Activated CD8-positive, alpha-beta memory T cell treated with anti-CD3 and anti-CD28 coated beads for 48 hours (primary cell): ENCODE measurements around the gene OSBPL10.
"Not testable (repeated sequence)": the region's sequence is repeated elsewhere in the genome, so short reads cannot be mapped to it uniquely, and the experiment has no call there.

ENCODE experiments used
- DNase-seq, 3 experiments: peaks; one replicate each; pipeline ENCODE4 v3.0.0-alpha.2; 2020; ENCODE audit warnings: low read depth in 2 of 3, low spot score in 2 of 3

The OSBPL10 gene

DNA sequence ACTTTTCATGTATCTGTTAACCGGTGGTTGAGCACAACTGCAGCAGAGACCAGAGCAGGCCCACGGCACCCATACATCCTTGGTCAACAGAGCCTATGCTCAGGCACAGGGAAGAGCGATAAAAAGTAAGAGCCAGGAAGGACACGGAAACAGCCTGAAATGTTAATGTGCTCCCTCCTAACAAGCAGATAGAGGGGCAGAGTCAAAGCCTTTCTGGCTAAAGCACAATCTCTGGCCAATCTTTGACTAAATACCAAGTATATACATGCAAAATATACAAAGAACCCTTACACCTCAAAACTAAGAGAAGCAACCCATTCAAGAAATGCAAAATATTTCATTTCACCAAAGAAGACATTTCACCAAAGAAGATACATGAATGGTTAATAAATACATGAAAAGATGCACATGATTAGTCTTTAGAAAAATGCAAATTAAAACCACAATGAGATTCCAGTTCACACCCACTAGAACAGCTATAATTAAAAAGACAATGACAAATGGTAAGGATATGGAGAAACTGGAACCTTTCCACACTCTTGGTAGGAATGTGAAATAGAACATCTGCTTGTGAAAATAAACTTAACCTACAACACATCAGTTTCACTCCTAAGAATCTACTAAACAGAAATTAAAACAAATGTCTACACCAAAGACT lies 88.0 kb downstream of the OSBPL10 start:
- DNase-seq = no peak

DNA sequence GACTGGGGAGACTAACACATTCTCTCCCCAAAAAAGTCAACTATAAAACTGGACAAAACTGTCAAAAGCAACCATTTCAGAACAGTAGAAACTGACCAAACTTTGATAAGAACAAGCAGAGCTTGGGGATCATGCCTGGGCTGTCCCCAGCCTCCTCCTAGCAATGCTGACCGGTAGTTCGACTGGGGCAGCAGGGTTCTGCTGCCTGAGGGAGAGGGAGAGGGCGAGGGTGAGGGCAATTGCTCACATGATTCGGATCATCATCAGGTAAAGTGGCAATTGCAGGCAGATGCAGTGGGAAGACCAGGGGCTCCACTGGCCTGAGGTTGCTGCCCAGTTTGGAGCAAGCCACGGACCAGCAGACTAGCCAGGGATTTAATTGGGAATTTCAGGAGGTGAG lies 88.6 kb downstream of the OSBPL10 start:
- no peak for DNase-seq

DNA sequence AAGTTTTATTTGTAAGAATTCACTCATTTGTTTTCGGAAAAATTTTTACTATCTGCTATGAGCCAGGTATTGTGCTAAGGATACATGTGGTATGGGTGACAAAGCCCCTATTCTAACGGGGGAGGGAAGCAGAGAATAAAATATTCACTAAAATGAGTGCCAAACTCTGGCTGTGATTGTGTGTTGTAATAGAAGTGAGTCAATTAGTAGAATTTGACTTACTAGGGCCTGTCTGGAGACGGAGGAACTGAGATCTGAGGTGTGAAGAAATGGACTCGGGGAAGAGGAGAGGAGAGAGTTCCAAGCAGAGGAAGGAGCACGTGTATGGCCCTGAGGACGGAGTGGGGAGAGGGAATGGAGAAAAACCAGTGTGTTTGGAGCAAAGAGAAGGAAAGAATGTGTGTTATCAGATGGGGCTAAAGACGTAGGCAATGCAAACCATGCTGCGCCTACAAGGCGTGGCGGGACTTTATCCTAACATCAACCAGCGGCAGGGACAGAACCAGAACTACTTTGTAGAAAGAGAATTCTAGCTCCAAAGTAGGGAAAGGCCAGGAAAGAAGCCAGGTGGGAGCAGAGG lies 89.1 kb downstream of the OSBPL10 start:
- DNase-seq = no peak

DNA sequence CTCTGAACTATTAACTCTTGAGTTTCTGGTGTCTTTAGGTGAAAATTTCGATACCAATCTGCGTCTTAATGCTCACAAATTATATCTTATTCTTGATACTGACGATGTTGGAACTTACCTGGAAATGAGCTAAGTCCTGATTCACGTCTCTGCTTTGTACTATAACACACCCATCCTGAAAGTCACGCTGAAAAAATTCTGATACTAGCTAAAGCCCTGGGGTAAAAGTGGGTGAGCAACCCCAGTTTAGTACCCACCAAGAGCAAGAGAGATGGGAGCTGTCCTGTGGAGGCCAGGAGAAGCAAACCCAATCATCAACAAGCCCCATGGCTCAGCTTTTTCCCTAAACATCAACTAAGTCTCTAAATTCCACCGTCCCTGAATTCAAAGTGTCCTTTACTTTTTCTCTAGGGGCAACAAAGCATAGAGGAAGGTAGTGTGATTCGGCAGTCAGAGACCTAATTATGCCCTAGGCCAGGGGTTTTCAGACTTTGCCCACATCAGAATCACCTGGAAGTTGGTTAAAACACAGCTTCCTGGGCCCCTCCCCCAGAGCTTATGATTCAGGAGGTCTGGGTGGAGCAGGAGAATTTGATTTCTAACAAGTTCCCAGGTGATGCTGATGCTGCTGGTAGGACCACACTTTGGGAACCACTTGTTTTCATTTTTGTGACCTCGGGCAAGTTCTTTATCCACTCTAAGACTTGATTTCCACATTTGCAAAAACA lies 90.2 kb downstream of the OSBPL10 start:
- no peak for DNase-seq

DNA sequence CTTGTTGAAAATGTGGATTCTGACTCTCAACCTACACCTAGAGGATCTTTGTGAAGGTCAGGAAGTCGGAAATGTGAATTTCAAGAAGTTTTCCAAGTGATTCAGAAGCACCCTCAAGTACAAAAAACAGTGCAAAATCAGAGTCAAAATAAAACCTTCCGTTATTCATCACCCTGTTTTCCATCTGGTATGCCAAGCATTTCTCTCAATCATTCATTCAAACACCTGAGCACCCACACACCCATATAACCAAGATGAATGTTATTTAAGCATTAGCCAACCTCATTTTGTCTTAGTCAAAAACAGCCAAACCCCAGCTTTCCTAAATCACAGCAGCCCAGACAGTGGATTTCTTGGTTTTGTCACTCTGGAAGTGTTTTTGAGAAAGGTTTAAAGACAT lies 91.1 kb downstream of the OSBPL10 start:
- DNase-seq = no peak

DNA sequence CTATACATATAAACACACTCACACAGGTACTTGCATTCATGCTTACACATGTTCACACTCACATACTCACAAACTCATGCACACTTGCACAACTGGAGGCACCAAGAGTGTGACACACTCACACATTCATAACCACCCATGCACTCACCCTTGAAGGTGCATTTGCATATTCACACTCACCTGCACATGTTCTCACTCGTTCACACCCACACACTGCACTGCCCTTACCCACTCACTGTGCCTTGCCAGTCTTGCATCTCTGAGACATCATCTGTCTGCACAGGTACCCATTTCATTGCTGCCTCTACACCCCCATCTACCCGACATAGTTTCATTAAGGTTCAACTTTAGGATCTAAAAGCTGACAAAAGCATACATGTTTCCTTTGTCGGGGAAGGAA lies 95.8 kb downstream of the OSBPL10 start:
- no peak for DNase-seq

DNA sequence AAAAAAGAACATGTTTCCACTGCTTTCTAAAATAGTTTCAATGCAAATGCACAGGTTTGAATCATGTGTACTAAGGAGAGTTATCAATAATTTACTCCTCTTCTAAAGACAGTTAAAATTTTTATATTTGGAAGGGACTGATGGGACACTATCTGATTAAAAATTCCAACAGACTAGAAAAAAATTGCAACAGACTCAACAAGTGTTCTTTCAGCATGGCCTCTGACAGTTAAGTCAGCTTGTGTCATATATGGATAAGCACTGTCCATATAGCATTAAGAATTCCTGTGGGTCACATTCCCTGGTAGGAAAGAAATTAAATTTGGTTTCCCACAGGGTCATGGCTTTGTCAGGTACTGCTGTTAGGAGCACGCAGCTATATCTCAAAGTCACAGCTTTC lies 96.8 kb downstream of the OSBPL10 start:
- DNase-seq = no peak

DNA sequence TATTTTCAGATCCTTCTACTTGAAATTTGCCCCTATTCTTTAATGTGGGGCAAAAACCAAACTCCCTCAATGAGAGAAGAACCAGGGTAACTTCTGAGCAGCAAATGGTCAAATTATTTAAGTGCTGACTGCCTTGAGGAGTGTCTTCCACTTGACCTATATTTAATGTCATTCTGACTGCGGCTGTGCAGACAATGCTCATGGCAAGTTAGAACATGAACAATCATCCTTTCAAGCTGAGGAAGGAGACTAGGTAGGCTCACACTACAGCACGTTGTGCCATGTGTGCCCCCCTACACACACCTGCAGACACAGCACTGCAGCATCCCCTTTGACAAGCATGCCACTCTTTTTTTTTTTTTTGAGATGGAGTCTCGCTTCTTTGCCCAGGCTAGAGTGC lies 98.2 kb downstream of the OSBPL10 start:
- no peak for DNase-seq

DNA sequence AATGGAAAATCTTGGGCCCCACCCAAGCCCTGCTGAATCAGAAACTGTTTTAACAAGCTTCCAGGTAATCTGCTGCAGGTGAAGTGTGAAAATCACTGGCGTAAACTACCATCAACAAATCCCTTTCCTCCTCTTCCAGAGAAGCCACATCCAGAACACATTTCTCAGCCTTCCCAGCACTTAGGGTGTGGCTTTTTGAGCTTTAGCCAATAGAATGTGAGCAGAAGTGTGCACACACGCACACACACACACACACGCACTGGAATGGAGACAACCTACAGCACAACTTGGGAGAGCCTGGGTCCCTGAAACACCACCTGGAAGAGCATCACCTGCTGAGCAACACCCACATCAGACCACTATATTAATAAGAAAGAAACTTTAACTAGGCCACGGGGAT lies 98.6 kb downstream of the OSBPL10 start:
- no peak for DNase-seq

DNA sequence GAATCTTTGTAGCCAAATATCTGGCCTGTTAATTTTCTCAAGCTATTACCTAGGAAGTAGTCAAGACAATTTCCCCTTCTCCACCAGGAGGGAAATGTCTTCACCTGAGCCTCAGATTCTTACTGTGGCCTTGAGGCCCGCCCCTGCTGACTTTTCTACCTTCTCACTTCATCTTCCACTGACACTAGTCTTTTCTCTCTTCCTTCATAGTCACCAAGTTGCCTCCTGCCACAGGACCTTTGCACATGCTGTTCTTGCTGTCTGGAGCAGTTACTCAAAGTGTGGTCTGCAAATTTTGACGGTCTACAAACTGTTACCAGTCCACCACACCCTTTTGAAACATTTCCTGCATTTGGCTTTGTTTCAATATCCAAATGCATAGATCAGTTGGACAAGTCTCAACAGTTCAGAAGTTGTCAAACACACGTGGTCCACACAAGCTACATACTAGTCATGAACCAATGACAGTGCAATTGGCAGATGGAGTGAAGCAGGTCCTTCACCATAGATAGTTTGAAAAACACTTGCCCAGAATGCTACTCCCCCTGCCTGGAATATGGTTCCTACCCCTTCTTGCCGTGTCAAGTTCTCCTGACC lies 100.5 kb downstream of the OSBPL10 start:
- no peak for DNase-seq

DNA sequence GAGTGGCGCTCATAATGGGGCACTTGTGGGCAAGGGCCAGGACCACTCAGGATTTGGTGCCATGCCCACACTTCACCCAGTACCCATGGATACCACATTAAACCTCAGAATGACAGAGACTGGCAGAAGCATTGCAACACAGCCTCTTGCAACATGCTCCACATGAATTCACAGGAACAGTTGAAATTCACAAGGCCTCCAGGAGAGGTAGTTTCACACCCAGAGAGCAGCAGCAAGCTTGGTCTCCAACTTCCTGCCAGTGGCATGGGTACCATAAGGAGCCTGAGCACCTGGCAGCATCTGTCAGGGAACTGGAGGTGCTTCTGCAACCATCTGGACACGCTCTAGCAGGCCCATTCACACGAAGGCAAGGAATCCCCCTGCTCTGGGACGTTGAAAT lies 101.0 kb downstream of the OSBPL10 start:
- DNase-seq = no peak

DNA sequence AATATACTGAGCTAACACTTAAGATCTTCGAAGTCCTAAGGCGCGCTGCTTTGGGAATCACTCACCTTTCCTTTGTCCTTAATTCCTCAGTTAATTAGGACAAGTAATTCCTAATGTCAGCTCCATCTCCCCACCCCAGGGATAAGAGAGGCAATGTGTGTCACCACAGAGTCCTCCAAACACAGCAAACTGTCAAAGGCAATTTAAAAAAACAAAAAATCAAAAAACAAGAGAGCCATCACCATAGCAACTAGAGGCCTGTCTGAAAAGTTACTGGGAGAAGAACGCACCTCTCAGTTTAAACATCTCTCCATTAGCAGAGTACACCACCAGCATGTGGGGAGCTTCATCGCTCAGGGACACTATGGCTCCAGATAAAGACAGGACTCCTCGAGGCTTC lies 101.7 kb downstream of the OSBPL10 start:
- DNase-seq = no peak

DNA sequence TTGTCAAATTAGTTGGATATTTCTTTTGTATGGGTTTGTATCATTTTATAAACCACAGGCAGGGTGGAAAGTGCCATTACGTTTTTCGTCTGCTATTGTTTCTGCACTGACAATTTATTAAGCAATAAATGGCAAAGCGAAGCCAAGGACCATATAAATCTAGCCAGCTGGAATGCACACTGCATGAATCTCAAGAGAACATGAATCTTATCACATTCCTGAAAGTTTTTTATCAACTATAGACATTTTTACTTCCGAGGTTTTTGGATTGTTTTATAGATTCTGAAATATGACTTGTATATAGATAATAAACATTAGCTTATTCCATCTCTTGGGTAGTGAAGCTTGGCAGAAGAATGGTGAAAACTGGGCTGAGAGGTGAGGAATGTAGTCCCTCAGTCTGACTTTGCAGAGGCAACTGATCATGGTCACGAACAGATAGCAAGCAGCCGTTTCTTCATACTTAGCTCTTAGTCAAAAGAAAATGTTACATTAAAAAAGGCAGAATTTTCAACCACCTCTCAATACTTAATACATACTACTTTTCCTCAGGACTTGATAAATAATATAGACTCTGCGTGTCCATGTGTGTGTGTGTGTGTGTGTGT lies 102.7 kb downstream of the OSBPL10 start:
- no peak for DNase-seq

DNA sequence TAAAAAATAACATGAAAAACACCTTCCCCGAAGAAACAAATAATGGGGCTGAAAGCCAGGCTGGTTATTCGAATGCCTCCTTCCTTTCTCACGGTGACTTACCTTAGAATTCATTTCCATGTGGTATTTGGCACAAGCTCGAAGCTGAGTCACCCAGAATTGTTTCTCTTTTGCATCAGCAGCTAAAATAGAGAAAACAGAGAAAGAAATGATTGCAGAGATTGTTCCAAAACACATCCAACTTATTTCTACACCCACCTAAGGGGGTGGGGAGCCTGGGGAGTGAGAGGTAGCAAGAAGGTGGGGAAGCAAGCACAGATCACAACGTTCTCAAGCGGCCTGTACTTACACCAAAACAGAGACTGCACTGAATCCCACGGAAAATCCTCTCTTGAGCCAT lies 104.7 kb downstream of the OSBPL10 start:
- DNase-seq = no peak

DNA sequence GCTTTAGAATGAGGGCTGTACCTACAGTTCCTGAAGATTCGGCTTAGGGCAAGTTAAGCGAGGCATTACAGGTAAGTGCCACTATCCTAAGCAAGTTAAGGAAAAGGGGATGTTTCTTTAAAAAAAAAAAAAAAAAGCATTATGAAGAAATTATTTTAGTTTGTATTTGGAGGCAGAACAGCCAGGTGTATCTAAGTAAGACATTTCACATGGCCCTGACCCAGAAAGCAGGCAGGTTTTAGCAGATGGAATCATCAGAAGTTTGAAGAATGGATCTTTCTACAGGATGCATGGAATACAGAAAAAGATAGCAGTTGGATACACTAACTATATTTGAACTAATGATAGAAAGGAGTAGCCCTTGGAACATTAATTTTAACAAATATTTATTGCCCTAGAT lies 105.6 kb downstream of the OSBPL10 start:
- no peak for DNase-seq

DNA sequence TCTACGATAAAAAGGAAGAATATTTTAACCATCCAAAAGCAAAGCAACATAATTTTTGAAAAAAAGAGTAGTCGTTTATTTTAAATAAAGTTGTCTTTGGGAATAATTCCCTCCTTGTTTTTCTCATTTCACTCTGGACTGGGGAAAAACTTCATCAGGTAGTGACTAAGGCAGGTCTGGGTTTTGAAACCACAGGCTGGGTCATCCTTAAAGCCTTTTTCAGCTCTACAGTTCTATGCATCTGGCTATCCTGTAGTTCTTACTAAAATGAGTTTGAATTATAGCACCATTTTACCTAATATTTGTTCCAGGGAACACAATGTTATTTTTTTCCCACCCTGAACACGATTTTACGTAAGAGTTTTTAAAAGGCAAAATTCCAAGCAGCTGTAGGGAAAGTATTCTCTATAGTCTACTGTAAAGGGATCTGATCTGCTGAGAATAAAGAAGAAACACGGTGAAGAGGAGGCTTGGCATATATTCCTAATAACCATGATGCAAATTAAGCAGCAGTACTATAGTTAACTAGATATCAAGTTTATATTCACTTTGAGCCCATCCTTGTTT lies 107.7 kb downstream of the OSBPL10 start:
- DNase-seq = no peak

DNA sequence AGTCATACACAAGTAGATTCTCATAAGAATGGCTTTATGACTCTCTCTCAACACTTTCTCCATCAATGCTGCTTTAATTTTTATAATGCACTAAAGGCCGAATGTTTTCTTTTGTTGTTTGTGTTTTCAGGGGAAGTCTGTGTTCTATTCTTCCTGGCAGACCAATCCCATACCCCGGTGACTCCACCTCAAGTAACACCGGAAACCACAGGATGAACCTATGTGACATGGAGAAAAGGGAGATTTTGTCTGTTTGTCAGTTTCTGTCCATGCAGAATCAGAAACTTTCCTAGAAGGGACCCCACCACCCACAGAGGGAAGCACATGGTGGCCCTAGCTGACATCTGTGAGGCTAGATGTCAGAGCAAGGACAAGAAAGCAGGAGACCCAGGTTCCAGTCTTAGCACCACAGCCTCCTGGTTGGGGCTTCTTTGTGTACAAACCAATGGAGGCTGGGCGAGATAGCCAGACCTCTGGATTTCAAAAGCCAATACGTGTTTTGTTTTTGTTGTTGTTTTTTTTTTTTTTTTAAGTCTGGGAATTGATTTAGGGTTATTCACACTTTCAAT lies 109.0 kb downstream of the OSBPL10 start:
- DNase-seq = no peak

DNA sequence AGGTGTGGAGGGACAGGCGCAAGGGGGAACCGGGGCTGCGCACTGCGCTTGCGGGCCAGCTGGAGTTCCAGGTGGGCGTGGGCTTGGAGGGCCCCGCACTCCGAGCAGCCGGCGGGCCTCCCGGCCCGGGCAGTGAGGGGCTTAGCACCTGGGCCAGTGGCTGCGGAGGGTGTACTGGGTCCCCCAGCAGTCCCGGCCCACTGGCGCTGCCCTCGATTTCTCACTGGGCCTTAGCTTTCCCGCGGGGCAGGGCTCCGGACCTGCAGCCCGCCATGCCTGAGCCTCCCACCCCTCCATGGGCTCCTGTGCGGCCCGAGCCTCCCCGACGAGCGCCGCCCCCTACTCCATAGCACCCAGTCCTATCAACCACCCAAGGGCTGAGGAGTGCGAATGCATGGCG lies 111.0 kb downstream of the OSBPL10 start:
- not testable (repeated sequence) for DNase-seq

DNA sequence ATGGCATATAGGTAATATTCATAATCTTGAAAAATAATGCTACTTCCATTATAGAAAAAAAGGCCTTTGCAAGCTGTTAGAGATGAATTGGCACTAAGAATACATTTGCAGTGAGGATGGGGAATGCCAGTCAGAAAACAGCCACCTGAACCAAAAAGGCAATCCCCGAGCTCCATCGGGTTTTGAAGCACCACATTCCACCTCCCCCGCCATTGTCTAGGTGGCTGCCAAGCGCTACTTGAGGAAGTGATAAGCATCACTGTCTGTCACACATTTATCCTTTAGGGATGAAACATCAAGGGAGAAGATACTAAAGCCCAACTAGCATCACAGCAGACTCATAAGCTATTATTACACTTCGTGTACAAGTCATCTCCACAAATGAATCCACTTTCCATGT lies 112.8 kb downstream of the OSBPL10 start:
- DNase-seq = no peak

DNA sequence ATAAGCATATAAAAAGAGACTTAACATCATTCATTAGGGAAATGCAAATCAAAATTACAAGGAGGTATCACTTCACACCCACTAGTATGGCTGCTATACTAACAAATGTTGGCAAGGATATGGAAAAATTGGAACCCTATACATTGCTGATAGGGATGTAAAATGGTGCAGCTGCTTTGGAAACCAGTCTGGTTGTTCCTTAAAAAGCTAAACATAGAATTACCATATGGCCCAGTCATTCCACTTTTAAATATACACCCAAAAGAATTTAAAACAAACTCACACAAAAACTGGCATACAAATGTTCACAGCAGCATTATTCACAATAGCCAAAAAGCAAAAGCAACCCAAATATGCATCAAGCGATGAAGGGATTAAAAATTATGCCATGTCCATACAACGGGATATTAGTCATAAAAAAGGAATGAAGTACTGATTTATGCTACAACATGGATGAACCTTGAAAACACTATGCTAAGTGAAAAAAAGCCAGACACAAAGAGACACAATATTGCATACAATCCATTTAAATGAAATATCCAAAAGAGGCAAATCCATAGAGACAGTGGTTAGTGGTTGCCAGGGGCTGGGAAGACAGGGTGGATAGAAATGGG lies 118.3 kb downstream of the OSBPL10 start:
- DNase-seq = no peak

DNA sequence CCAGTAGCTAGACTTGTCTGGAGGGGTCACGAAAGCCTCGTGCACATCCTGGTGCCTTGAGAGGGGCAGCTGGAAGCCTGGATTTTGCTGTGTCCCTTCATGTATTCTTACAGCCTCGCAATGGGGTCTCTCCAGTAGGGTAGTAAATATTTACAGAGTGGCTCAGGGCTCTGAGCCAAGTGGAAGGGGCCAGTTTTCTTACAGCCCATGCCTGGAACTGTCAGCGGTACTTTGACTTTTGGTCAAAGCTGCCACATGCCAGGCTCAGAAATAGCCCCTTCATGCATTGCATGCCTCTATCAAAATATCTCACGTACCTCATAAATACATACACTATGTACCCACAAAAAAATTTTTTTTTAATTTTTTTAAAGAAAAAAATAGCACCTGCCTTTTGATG lies 119.2 kb downstream of the OSBPL10 start:
- no peak for DNase-seq
